Subcutaneous adipose tissue (tissue), 4 donors: ENCODE data around the gene KLF6. TPM values are rescaled to one million over a fixed set of nuclear protein-coding genes. Genes with fewer than 3 reads are reported as not detected.

Experiments used
- total RNA-seq, 4 donors: library from RNA; depleted of rRNA; stranded (reverse); fragments of >200 nt; gene quantifications; one replicate each; pipeline ENCODE4 v1.1.0, GENCODE V29; 2016
- TF ChIP-seq, protein P1 (sequence below): fragments of 450-650 bp; IDR thresholded peaks from one replicate; pipeline ENCODE4 v1.5.1; 2016; ENCODE audit warnings: low read depth, mild to moderate bottlenecking, control low read depth, antibody characterized with exemption, moderate library complexity

The KLF6 gene
- total RNA-seq, 4 donors from 2014 or later: 108 to 205 (median 150) TPM

DNA sequence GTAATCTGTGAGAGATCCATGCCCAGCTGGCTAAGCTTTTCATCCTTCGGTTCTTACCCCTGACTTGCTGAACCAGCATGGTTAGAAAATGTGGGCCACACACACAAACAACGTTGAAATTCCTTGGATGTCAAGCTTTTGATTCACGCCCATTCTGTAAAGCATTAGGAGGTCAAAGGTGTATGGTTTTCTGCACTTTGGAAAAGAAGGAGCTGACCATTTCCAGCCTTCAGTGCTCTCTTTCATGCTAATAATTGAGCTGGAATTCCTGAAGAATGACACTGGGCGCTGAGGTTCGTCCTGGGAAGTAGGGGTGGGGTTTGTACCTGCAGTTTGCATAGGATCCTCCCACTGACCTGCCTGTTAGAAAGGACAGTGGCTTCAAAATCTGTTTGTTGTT lies 23.1 kb downstream of the KLF6 start:
- TF ChIP-seq, protein P1, sequence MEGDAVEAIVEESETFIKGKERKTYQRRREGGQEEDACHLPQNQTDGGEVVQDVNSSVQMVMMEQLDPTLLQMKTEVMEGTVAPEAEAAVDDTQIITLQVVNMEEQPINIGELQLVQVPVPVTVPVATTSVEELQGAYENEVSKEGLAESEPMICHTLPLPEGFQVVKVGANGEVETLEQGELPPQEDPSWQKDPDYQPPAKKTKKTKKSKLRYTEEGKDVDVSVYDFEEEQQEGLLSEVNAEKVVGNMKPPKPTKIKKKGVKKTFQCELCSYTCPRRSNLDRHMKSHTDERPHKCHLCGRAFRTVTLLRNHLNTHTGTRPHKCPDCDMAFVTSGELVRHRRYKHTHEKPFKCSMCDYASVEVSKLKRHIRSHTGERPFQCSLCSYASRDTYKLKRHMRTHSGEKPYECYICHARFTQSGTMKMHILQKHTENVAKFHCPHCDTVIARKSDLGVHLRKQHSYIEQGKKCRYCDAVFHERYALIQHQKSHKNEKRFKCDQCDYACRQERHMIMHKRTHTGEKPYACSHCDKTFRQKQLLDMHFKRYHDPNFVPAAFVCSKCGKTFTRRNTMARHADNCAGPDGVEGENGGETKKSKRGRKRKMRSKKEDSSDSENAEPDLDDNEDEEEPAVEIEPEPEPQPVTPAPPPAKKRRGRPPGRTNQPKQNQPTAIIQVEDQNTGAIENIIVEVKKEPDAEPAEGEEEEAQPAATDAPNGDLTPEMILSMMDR: no peak

DNA sequence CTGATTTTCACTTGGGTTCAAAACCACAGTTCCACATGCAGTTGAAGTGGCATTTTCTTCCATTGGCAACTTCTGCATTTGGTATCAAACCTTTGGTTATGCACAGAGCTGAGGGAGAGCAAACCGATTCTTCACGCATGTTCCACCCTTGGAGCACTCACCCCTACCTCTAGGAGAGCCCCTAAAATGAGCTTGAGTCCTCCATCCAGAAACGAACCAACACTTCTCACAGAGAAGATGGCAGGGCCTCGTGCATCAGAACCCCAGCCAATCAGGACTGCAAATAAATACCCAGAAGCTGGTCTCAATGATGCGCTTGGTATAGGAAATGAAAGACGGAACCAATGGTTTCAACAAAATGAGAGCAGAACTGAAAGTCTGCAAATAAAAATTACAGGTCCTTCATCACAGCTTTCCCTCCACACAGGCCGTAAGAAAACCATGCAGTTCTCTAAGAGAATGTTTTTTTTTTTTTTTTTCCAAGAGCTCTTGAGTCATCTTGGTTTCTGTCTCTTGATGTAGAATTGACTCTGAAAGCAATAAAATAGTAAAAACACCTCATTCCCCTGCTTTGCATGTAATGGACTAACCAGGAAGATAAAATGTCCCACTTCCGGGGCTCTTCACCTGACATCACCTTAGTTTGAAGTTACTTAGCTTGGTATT lies 23.9 kb downstream of the KLF6 start:
- TF ChIP-seq, protein P1: no peak

DNA sequence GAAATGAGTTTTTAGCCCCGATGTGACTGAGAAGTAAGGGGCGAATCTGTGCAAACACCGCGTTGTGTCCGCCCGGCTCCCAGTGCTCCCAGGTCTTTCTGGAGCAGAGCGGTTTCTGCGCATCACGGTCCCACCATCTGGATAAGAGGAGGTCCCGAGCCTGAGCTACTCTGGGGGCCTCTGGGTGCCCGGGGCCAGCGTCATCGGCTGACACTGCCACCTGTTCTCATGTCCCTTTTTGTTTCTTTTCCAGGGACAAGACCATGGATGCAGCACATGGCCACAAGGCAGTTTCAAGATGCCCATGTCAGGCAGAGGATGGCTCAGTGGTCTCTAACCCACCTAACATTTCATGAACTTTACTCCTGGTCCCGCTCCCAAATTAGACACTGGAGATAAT lies 24.9 kb downstream of the KLF6 start:
- TF ChIP-seq, protein P1: no peak

DNA sequence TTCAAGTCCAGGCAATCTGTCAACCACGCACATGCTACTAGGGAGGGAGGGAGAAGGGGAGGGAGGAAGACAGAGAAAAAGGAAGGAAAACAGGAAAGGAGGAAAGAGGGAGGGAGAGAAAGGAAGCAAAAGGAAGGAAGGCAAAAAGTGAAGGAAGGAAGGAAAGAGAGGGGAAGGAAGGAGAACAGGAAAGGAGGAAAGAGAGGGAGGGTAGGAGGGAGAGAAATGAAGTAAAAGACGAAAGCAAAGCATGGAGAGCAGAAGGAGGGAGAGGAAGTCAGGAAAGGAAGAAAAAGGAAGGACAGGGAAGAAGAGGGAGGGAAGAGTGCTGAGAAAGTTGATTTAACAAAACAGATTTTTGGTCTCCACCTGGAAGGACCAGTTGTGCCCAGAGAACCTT lies 25.6 kb downstream of the KLF6 start:
- TF ChIP-seq, protein P1: no peak

GRCh38 chr10:3758491-3758970 lies 26.5 kb downstream of the KLF6 start:
- TF ChIP-seq, protein P1: no peak

DNA sequence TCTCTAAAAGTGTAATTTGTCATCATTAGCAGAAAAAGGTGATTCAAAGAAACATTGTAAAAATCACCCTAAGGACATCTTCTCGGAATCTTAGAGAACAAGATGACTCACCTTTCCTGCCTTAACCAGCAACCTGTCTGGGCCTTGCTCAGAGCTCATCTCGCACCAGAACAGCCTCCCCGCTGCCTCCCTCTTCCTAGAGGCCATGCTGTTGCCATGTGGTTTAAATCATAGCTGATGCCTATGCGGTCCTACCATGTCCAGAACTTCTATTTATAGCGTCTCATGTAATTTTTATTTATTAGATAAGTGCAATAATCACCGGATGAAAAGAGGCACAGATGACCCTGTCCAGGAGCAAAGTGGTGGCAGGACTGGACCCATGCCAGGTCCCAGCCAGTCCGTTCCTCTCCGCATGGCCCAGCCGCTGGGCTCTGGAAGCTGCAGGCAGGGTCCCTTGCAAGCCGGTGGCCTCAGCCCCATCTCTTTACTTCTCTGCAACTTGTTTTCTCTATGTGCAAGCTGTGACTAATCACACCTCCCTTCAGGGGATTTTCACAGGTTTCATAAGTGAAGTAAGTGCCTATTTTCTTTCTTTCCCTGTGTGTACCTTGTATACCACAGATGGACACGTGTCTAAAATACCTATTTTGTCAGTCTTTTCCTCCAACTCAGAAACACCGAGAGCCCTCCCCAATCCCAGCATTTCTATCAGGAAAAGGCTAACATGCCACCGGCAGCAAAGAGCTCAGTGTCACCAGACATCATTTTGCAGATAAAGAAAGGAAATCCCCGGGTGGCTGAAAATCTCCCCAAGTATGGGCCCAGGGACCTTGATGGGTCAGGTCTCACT lies 27.1 kb downstream of the KLF6 start:
- TF ChIP-seq, protein P1: no peak

DNA sequence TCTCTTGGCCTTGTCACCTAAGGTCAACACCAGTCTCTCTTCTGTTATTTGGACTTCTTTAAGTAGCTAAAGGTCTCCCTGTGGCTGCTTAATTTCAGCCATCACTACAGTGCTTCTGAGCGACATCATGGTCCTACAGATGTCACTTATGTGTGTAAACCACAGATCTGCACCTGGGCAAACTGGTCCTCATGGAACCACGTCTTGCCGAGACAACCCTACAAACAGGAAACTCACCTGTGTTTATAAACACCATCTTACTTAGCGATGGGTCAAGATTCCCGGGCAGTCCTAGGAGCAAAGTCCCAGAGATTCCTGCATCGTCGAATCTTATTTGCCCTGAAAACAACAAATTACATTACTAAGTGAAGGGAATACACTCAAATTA lies 27.8 kb downstream of the KLF6 start:
- TF ChIP-seq, protein P1: no peak
